ENCODE measurements around the gene AP2A1.

- no peak for TF ChIP-seq CTCF (IDR thresholded peaks at IDR 0.05)
- TF ChIP-seq POLR2A (IDR thresholded peaks at IDR 0.05) = no peak
These were observed 34.0 kb downstream of the AP2A1 start for GRCh38 chr19:49800771-49801170.

Measured in thyroid gland (tissue), 4 donors.